Left ventricle myocardium inferior (tissue), 1 donor: ENCODE measurements around the gene PLCL2. TPM values are rescaled to one million over a fixed set of nuclear protein-coding genes. Genes with fewer than 3 reads are reported as not detected.
"Not testable (repeated sequence)": the region's sequence is repeated elsewhere in the genome, so short reads cannot be mapped to it uniquely, and the experiment has no call there.

Source experiments
- DNase-seq: peaks from one replicate; pipeline ENCODE4 v3.0.0-alpha.2; 2020
- H3K27ac ChIP-seq: fragments of 200-600 bp; replicated peaks from 2 replicates; pipeline ENCODE4 v1.8.0; 2021
- H3K27me3 ChIP-seq: fragments of 200-600 bp; 2 replicates; pipeline ENCODE4 v1.8.0; 2021; ENCODE audit warnings: low read depth
- H3K36me3 ChIP-seq: fragments of 200-600 bp; 2 replicates; pipeline ENCODE4 v1.8.0; 2021
- H3K4me1 ChIP-seq: fragments of 200-600 bp; 2 replicates; pipeline ENCODE4 v1.8.0; 2021
- H3K4me3 ChIP-seq: fragments of 200-600 bp; 2 replicates; pipeline ENCODE4 v1.8.0; 2021; ENCODE audit warnings: mild to moderate bottlenecking, moderate library complexity
- H3K9me3 ChIP-seq: fragments of 200-600 bp; replicated peaks from 2 replicates; pipeline ENCODE4 v1.8.0; 2021
- CTCF ChIP-seq: fragments of 200-600 bp; IDR thresholded peaks from 2 replicates; pipeline ENCODE4 v1.8.0; 2021; ENCODE audit warnings: antibody characterized with exemption, mild to moderate bottlenecking, borderline replicate concordance
- intact Hi-C: fragments of 100-400 bp; cut with micrococcal nuclease; formaldehyde crosslinking; loops from one replicate; pipeline ENCODE4 v1.11.0; 2022
- total RNA-seq: library from RNA; stranded (reverse); fragmentation: NEBNext Ultra II Directional; extraction: Animal tissue kit (Norgen Biotek cat#: 25700); gene quantifications from one replicate; pipeline ENCODE4 v1.2.1, GENCODE V29; 2021
- donor health status: DM: no; HTN: yes; CAD: no; lungs with severe emphysema.

The PLCL2 gene
- total RNA-seq, 1 donor from 2014 or later: 48.1 TPM

- intact Hi-C loops: no loop called here
- DNase-seq: no peak
- Histone ChIP-seq H3K4me3 (no peak overlapping the region), H3K36me3 (no peaks in the 10 kb centered on the region), H3K9me3 (peaks cover 6% of the 10 kb centered on the region), H3K27ac (no peak overlapping the region), H3K27me3 (no peaks in the 10 kb centered on the region), H3K4me1 (peaks cover 52% of the 10 kb centered on the region)
- TF ChIP-seq CTCF: no peak
Observed at GRCh38 chr3:16950845-16951244, 66.1 kb downstream of the PLCL2 start.

GRCh38 chr3:16957852-16958251, 73.1 kb downstream of the PLCL2 start:
- DNase-seq, intact Hi-C loops, H3K36me3 ChIP-seq, H3K9me3 ChIP-seq, H3K4me3 ChIP-seq, H3K27me3 ChIP-seq, H3K27ac ChIP-seq: not testable (repeated sequence)
- H3K4me1 ChIP-seq: peaks cover 33% of the 10 kb centered on the region

GRCh38 chr3:16960125-16960524, 75.4 kb downstream of the PLCL2 start:
- Histone ChIP-seq H3K9me3 (peaks cover 9% of the 10 kb centered on the region), H3K27me3 (no peaks in the 10 kb centered on the region), H3K4me3 (no peak overlapping the region), H3K27ac (no peak overlapping the region), H3K36me3 (no peaks in the 10 kb centered on the region), H3K4me1 (peaks cover 33% of the 10 kb centered on the region)
- DNase-seq: no peak
- intact Hi-C loops: no loop called here
- TF ChIP-seq CTCF: no peak

GRCh38 chr3:16961621-16962205, 77.0 kb downstream of the PLCL2 start:
- Histone ChIP-seq H3K27me3 (no peaks in the 10 kb centered on the region), H3K4me1 (peaks cover 33% of the 10 kb centered on the region), H3K9me3 (peaks cover 11% of the 10 kb centered on the region), H3K36me3 (no peaks in the 10 kb centered on the region), H3K4me3 (no peak overlapping the region), H3K27ac (no peak overlapping the region)
- intact Hi-C loops: no loop called here
- no peak for TF ChIP-seq CTCF
- no peak for DNase-seq

- DNase-seq: no peak
- Histone ChIP-seq H3K9me3 (peaks cover 14% of the 10 kb centered on the region), H3K4me3 (no peak overlapping the region), H3K36me3 (no peaks in the 10 kb centered on the region), H3K27ac (no peak overlapping the region), H3K4me1 (peaks cover 57% of the 10 kb centered on the region), H3K27me3 (no peaks in the 10 kb centered on the region)
- intact Hi-C loops: no loop called here
- no peak for TF ChIP-seq CTCF
Observed at GRCh38 chr3:16975083-16975482, 90.3 kb downstream of the PLCL2 start.

- intact Hi-C loops: no loop called here
- H3K27ac ChIP-seq: peak overlapping the region; percentile 43
Observed at GRCh38 chr3:16978234-16978920, 93.6 kb downstream of the PLCL2 start.

More at GRCh38 chr3:16978234-16978920, 93.6 kb downstream of the PLCL2 start:
- Histone ChIP-seq H3K4me1 (peaks cover 71% of the 10 kb centered on the region), H3K27me3 (no peaks in the 10 kb centered on the region), H3K4me3 (no peak overlapping the region), H3K36me3 (no peaks in the 10 kb centered on the region), H3K9me3 (peaks cover 6% of the 10 kb centered on the region)
- no peak for DNase-seq
- no peak for TF ChIP-seq CTCF
